Measurements from ENCODE around the gene RPLP2.
A peak's percentile ranks its signal among the peaks of the same experiment; 100 is the strongest.

RPLP2 gene

DNA sequence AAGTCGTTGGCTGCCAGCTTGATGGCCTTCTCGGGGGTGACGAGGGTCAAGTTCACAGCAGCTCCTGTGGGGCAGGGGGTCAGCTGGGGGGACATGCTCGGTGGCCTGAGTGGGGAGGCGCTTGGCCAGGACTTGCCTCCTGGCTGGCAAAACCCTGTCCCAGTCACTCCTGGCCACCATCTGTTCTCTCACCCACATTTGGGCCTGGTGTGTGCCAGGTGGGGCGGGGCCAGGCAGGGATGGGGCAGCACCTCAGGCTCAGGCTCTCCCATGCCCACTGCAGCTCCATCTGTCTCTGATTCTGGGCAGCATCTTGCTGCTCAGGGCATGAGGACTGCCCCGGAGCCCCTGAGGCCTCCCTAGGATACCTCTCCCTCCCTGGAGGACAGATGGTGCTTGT, 16.2 kb upstream of the RPLP2 start:
- H3K4me3 ChIP-seq (replicated peaks; ENCODE audit: low read depth, low read length): no peak overlapping the region
- no peak for DNase-seq (ENCODE audit: extremely low read depth, low read depth)
- TF ChIP-seq, protein P1, sequence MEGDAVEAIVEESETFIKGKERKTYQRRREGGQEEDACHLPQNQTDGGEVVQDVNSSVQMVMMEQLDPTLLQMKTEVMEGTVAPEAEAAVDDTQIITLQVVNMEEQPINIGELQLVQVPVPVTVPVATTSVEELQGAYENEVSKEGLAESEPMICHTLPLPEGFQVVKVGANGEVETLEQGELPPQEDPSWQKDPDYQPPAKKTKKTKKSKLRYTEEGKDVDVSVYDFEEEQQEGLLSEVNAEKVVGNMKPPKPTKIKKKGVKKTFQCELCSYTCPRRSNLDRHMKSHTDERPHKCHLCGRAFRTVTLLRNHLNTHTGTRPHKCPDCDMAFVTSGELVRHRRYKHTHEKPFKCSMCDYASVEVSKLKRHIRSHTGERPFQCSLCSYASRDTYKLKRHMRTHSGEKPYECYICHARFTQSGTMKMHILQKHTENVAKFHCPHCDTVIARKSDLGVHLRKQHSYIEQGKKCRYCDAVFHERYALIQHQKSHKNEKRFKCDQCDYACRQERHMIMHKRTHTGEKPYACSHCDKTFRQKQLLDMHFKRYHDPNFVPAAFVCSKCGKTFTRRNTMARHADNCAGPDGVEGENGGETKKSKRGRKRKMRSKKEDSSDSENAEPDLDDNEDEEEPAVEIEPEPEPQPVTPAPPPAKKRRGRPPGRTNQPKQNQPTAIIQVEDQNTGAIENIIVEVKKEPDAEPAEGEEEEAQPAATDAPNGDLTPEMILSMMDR (IDR thresholded peaks at IDR 0.05; ENCODE audit: low read depth, low read length, missing control alignments): no peak

DNA sequence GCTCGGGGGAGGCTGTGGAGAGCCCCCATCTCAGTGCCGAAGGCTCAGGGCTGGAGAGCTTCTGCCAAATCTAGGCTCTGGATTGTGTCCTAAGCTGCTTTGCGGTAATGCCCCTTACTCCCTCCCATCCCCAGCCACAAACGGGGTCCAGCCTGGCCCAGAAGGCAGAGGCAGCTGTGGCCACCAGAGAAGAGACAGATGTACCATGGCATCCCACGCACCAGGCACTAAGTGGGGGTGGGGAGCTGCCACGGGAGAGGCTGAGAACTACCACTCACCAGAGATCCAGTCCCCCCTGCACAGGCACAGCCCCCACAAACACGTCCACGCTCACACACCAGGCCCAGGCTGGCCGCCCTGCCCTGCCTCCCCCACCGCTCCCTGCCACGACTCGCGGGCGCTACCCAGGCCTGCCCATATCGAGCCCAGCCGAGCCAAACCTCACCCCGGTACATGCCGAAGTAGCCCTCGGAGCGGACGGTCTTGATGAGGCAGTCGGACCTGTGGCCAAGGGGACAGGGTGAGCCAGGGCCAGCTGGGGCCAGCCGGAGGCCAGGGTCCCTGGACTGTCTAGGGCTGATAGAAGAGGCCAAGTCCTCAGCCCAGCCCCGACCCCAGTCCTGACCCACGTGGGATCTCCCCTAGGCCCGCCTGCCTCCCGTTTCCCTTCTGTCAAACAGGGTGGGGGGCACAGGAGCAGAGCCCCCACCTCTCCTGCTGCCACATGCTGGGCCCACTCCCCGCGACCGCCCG, 15.6 kb upstream of the RPLP2 start:
- no peak overlapping the region for H3K4me3 ChIP-seq (replicated peaks; ENCODE audit: low read depth, low read length)
- no peak for DNase-seq (ENCODE audit: extremely low read depth, low read depth)
- TF ChIP-seq, protein P1 (IDR thresholded peaks at IDR 0.05; ENCODE audit: low read depth, low read length, missing control alignments): no peak

DNA sequence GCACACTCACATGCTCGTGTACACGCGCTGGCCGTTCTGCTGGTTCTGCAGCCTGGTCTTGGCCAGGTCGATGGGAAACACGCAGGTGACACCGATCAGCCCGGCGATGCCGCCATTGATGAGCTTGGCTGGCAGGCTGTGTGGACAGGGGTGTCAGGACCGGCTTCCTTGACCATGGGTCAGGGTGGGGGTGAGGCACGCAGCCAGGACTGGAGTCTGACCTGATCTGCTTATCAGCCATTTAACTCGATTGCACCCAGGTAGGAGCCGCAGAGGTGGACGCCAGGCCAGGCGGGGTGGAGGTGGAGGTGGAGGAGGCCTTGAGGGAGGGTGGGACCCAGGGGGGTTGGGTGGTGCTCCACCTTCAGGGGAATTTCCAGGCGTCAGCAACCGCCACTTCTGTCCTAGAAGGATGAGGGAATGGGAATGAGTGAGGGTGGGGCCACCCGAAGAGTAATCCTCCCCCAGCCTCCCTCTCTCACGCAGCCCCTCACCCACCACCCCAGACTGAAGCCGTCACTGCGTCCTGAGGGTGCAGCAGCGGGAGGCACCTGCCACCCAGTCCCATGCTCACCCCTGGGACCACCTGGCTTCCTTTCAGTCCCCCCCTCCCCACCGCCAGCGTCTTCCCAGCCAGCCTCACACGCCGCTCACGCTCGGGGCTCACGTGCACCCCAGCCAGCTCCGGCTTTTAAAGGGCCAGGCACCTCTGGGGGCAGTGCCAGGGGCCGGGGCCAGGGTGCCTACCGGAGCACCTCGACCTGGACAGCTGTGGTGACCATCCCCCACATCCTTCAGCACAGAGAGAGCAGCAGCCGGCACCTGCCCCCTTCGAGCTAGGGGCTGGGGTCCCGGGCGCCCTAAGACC, 14.8 kb upstream of the RPLP2 start:
- H3K4me3 ChIP-seq (replicated peaks; ENCODE audit: low read depth, low read length): peak overlapping the region; percentile 79

DNA sequence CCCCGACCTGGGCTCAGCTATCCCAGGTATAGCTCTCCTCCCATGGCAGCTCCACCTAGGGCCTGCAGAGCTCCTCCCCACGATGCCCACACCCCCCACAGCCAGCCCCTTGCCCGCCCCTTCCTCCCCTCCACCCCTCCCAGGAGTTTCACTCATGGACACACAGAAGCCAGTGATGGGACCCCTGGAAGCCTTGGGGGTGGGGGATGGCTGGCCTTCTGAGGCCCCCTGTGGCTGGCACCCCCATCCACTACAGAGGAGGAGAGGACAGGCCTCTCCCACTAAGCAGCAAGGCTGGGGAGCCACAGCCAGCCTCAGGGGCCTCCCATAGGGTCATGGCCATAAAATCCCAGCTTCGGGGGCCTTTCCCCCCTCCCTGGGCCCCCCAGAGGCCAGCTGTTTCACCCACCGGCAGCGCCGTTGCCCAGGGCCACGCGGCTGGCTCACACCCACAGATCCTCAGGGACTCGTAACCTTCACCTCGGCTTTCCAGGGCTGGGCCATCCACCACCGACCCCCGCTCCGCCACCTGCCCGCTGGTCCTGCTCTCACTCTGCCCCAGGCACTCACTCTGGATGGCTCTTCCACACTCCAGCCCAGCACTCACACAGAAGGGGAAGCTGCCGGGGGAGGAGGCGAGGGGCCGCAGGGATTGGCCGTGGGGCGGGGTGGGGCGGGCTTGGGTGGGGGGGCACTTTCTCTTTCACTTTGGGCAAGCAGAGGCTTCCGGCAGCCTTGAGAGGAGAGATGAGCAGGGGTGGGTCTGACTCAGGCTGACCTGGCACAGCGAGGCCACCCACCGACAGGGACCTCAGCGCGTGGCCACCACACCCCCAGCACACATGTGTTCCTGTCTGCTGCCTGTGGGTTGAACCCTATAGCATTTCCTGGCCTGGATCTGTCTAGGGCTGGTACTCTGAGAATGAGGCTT, 13.9 kb upstream of the RPLP2 start:
- no peak for DNase-seq (ENCODE audit: extremely low read depth, low read depth)
- H3K4me3 ChIP-seq (replicated peaks; ENCODE audit: low read depth, low read length): peak overlapping the region; percentile 79
- TF ChIP-seq, protein P1 (IDR thresholded peaks at IDR 0.05; ENCODE audit: low read depth, low read length, missing control alignments): no peak

More for the DNA sequence above, 14.8 kb upstream of the RPLP2 start:
- no peak for DNase-seq (ENCODE audit: extremely low read depth, low read depth)
- TF ChIP-seq, protein P1 (IDR thresholded peaks at IDR 0.05; ENCODE audit: low read depth, low read length, missing control alignments): no peak

DNA sequence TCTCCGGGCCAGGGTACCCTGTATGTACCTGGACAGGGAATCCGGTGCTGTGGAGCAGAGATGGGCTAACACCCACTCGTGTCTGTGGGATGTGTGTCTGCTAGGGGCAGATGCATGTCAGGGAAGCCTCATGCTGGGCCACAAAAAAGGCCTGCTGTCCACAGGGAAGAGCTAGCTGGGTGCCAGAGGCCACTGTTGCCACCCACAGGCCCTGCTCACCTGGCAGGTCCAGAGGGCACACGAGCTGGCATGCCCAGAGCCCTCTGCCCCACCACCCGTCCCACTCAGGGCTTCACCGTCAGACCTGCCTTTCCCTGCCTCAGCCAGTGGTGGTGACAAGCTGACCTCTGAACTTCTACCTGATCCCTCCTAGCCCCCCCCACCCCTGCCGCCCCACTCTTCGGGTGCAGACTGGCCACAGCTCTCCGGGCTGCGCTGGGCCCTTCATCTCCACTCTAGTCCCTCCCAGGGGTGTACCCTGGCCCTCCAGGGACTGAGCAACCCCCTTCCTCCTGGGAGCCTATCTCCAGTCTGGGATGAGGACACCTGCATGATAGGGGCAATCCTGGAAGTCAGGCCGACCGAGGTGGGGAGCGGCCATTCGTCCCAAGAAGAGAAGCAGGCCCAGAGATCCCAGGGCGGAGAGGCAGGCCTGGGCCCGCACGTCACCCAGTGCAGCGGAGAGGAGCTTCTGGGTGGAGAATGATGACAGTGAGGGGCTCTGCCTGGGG, 13.0 kb upstream of the RPLP2 start:
- peak overlapping the region; percentile 79 for H3K4me3 ChIP-seq (replicated peaks; ENCODE audit: low read depth, low read length)
- no peak for DNase-seq (ENCODE audit: extremely low read depth, low read depth)
- TF ChIP-seq, protein P1 (IDR thresholded peaks at IDR 0.05; ENCODE audit: low read depth, low read length, missing control alignments): no peak
